Occipital lobe (tissue), 2 donors: ENCODE data around the gene PDLIM4. TPM values are rescaled to one million over a fixed set of nuclear protein-coding genes. Genes with fewer than 3 reads are reported as not detected.

Experiments used
- DNase-seq: peaks from one replicate; lab custom pipeline; 2025; lab: John Stamatoyannopoulos, UW
- total RNA-seq: library from RNA; depleted of rRNA; stranded (reverse); fragments of >200 nt; gene quantifications from one replicate; pipeline ENCODE4 v1.2.3, GENCODE V29; 2014

Gene PDLIM4
- total RNA-seq, 1 donor from 2014 or later = 3.1 TPM

GRCh38 chr5:132303589-132303988 lies 46.1 kb downstream of the PDLIM4 start:
- DNase-seq = no peak

GRCh38 chr5:132305420-132305819 lies 47.9 kb downstream of the PDLIM4 start:
- no peak for DNase-seq

DNA sequence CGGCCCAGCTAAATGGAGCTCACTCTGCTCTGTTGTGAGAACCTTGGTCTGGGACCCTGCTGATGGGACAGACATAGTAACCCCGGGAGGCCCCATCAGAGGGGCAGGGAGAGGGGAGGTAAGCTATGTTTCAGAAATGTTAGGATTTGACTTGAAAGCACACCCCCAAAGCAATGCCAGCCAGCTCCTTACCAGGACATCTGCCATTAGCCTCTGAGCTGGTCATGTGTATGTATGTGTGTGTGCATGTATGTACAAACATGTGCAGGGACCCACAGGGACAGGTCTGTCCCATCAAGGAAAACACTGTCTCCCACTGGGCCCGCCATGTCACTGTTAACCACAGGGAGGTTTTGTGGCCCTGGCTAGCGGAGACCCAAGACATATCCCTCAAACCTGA lies 51.2 kb downstream of the PDLIM4 start:
- DNase-seq = no peak

DNA sequence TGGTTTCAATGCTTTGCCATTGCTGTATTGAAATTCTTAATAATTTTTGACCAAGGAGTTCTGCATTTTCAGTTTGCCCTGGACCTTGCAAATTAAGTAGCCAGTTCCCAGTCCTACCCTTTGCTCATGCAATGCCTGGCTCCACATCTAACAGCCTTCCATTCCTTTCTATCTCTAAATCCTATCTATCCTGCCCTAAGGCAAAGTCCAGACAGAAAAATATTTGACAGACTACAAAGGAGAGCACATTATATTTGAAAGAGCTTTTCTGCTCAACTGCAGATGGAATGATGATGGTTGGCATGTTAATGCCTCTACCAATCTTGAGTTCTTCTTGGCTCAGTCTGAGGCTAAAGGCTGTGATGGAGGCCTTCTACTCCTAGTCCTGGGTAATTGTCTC lies 52.2 kb downstream of the PDLIM4 start:
- DNase-seq = no peak

DNA sequence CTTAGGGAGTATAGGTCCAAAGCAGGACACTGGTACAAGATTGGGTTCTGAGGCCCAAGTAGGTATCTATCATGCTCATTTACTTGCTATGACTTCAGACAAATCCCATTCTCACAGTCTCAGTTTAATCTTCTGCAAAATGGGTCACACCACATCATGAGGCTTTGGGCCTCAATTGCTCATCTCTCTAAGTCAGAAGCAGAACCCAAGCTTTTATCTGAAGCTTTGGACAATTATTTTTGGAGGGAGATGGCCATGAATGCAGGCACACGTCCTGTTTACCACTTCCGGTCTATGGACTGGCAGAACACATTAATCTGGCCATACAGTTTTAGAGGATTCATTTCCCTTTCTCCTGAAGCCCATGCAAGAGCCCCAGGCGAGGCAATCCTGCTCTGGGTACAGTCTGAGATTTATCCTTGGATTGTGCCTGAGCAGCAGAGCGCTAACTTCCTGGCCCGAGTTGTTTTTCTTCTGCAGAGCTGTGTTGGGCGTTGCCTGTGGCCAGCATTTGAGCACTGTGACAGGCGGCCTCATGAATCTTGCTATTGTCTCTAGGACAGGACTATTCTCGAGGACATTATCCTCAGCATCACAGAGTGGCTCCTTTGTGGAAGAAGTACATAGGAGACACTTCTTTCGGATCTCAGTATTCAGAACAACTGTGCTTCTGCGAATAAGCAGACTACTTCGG lies 52.8 kb downstream of the PDLIM4 start:
- DNase-seq = no peak

- no peak for DNase-seq
Observed at GRCh38 chr5:132313366-132313765, 55.9 kb downstream of the PDLIM4 start.

GRCh38 chr5:132313961-132314432 lies 56.5 kb downstream of the PDLIM4 start:
- DNase-seq = no peak

- no peak for DNase-seq
Observed at GRCh38 chr5:132315529-132316067, 58.1 kb downstream of the PDLIM4 start.

GRCh38 chr5:132319975-132320374 lies 62.5 kb downstream of the PDLIM4 start:
- no peak for DNase-seq

GRCh38 chr5:132321109-132321721 lies 63.7 kb downstream of the PDLIM4 start:
- no peak for DNase-seq

GRCh38 chr5:132322266-132322665 lies 64.8 kb downstream of the PDLIM4 start:
- DNase-seq = no peak

Other genes starting within 250 kb of the PDLIM4 start
- 32.9 TPM for gene ACSL6, start 246.0 kb upstream of the PDLIM4 start, total RNA-seq
- gene IL3, start 197.0 kb upstream of the PDLIM4 start, total RNA-seq = not detected
- gene CSF2, start 183.9 kb upstream of the PDLIM4 start, total RNA-seq = not detected
- gene P4HA2, start 29.8 kb upstream of the PDLIM4 start, total RNA-seq = 15.3 TPM
- gene SLC22A4, start 36.7 kb downstream of the PDLIM4 start, total RNA-seq = 1.6 TPM
- gene SLC22A5, start 112.0 kb downstream of the PDLIM4 start, total RNA-seq = 10.5 TPM
- 2.0 TPM for gene IRF1, start 233.1 kb downstream of the PDLIM4 start, total RNA-seq